Measurements from ENCODE around the gene TNS3. TPM values are rescaled to one million over a fixed set of nuclear protein-coding genes. Genes with fewer than 3 reads are reported as not detected.
A peak's percentile ranks its signal among the peaks of the same experiment; 100 is the strongest.

TNS3 gene
- total RNA-seq, 3 donors from 2014 or later: 69.1 to 98.9 (median 69.9) TPM

DNA sequence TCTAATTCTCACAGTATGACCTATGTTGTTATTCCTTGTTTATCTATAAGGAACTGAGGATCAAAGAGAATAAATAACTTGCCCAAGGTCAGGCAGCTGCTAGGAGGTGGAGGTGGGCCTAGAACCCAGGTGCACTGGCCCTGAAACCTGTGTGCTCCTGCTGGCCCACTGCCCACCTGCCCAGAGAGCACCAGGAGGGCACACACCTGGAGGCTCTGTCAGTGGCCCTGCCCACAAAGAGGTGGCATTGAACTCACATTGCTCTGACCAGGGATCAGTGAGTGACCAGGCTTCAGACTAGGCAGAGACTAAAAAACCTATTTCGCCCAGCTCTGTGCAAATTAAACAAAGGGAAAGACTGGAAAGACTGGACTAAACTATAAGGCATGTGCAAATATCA lies 210.6 kb downstream of the TNS3 start:
- H3K9me3 ChIP-seq: no peaks in the 10 kb centered on the region
- no peak for DNase-seq
- H3K36me3 ChIP-seq (ENCODE audit: low read depth): no peaks in the 10 kb centered on the region
- intact Hi-C loops (cut with DNase I, micrococcal nuclease): no loop called here
- H3K4me3 ChIP-seq: no peak overlapping the region
- H3K4me1 ChIP-seq (ENCODE audit: low read depth): peaks cover 27% of the 10 kb centered on the region
- TF ChIP-seq, protein P1, sequence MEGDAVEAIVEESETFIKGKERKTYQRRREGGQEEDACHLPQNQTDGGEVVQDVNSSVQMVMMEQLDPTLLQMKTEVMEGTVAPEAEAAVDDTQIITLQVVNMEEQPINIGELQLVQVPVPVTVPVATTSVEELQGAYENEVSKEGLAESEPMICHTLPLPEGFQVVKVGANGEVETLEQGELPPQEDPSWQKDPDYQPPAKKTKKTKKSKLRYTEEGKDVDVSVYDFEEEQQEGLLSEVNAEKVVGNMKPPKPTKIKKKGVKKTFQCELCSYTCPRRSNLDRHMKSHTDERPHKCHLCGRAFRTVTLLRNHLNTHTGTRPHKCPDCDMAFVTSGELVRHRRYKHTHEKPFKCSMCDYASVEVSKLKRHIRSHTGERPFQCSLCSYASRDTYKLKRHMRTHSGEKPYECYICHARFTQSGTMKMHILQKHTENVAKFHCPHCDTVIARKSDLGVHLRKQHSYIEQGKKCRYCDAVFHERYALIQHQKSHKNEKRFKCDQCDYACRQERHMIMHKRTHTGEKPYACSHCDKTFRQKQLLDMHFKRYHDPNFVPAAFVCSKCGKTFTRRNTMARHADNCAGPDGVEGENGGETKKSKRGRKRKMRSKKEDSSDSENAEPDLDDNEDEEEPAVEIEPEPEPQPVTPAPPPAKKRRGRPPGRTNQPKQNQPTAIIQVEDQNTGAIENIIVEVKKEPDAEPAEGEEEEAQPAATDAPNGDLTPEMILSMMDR (IDR thresholded peaks at IDR 0.05): no peak
- ATAC-seq: peak; percentile 11

DNA sequence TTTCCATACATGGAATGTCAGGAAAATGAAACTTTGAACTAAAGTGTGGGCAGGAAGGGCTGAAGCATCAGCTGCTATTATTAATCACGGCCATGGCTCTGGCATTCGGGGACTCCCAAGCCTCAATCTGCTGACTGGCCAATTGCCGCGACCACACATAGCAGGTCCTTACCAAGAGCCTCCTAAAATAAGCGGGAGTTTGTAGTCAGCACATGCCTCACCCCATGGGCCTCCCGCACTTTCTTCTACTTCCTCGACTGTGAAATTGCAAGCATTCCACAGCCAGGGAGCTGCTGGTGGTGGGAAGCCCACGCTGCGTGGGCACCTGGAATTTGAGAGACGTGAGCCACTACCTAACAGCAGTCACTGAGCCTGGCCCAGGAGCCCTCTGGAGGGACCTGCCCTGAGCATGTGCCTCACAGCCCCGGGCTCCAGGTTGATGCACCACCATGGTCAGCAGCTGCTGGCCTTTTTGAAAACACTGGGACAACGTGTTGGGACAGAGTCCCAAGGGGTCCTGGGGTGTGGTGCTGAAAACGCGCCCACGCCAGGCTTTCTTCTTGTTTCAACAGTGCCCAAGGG lies 211.4 kb downstream of the TNS3 start:
- Histone ChIP-seq H3K4me1 (ENCODE audit: low read depth) (peaks cover 24% of the 10 kb centered on the region), H3K4me3 (no peak overlapping the region), H3K9me3 (no peaks in the 10 kb centered on the region), H3K36me3 (ENCODE audit: low read depth) (no peaks in the 10 kb centered on the region)
- DNase-seq (no peak), ATAC-seq (no peak)
- intact Hi-C loops (cut with DNase I, micrococcal nuclease): no loop called here
- TF ChIP-seq, protein P1 (IDR thresholded peaks at IDR 0.05): no peak

DNA sequence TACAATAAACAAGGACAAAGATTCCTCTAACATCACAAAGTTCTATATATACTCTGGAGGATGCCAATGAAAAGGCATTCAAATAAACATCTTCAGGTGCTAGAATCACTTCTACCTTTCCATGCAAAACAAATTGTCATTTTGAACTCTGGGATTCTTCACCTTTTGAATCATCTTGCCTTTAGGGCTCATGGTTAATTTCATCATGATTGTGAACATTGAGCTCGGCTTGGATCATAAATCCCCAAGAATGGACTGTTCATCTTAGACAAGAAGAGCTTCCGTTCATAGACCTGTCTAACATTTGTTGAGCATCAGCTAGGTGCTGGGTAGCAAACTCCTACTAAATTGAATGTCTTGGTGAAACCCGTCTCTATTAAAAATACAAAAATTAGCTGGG lies 212.2 kb downstream of the TNS3 start:
- H3K36me3 ChIP-seq (ENCODE audit: low read depth): no peaks in the 10 kb centered on the region
- H3K9me3 ChIP-seq: no peaks in the 10 kb centered on the region
- peaks cover 21% of the 10 kb centered on the region for H3K4me1 ChIP-seq (ENCODE audit: low read depth)
- no peak overlapping the region for H3K4me3 ChIP-seq
- intact Hi-C loops (cut with DNase I, micrococcal nuclease): no loop called here
- ATAC-seq: no peak
- DNase-seq: no peak
- TF ChIP-seq, protein P1 (IDR thresholded peaks at IDR 0.05): no peak

DNA sequence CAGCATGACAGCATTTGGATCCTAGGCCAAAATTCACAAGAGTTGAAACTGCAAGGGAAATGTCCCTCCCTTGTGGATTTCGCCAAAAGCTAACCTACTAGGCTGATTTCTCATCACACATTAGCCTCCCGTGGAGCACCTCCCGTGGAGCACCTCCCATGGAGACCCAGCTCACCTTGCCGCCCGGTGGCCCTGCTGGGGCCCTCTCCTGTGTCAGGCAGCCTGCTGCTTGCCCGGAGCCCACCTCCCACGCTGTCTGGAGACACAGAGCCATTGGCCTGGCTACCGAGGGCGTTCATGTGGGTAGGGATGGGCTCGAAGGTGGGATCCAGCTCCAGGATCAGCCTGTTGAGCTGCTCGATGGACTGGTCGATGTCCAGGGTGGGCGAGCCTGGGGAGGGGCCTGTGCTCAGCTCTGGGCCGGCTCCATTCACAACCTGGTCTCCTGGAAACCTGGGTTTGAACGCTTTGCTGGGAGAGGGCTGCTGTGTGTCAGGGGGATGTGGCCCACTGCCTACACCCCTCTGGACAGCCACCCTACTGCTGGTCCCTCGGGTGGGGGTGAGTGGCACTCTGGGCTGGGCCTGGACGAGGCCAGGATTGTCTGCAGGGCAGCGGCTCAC lies 213.6 kb downstream of the TNS3 start:
- Histone ChIP-seq H3K4me1 (ENCODE audit: low read depth) (peaks cover 16% of the 10 kb centered on the region), H3K36me3 (ENCODE audit: low read depth) (no peaks in the 10 kb centered on the region), H3K4me3 (no peak overlapping the region), H3K9me3 (no peaks in the 10 kb centered on the region)
- intact Hi-C loops (cut with DNase I, micrococcal nuclease): no loop called here
- TF ChIP-seq, protein P1 (IDR thresholded peaks at IDR 0.05): no peak
- DNase-seq: no peak
- ATAC-seq: no peak

DNA sequence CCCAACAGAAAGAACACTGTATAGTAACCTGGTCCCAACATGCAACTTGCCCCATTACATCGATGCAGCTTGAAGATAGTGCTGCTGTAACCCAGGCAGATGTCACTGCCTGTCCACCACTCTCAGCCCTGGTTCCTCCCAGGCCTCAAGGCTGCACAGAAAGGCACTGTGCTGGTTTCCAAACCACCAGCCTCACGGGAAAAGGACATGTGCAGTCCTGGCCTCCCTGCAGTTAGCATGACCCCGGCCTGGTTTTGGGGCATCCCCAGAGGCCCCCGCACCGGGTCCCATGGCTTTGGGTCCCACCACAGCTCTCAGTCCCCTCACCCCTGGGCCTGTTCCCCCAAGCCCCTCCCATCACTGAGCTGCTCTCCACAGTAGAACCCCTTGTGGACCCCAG lies 214.5 kb downstream of the TNS3 start:
- TF ChIP-seq, protein P1 (IDR thresholded peaks at IDR 0.05): no peak
- ATAC-seq: no peak
- DNase-seq: peak in 1 of 3 donors; percentile 16
- H3K4me1 ChIP-seq (ENCODE audit: low read depth): peaks cover 7% of the 10 kb centered on the region
- no peak overlapping the region for H3K4me3 ChIP-seq
- H3K36me3 ChIP-seq (ENCODE audit: low read depth): no peaks in the 10 kb centered on the region
- H3K9me3 ChIP-seq: no peaks in the 10 kb centered on the region
- intact Hi-C loops (cut with DNase I, micrococcal nuclease): no loop called here

All from mucosa of descending colon (tissue), 3 donors.